GM19324 (cell line): ENCODE measurements around the gene KIAA0513.
"Not testable (repeated sequence)": the region's sequence is repeated elsewhere in the genome, so short reads cannot be mapped to it uniquely, and the experiment has no call there.

ENCODE experiments used
- ATAC-seq: cut with Tn5 transposase; IDR thresholded peaks from one replicate; pipeline ENCODE4 v1.9.1; 2021; ENCODE audit warnings: mild to moderate bottlenecking, moderate library complexity; ENCODE audit not compliant: unreplicated experiment, low FRiP score

The KIAA0513 gene

GRCh38 chr16:85103114-85104079 is 75.8 kb downstream of the KIAA0513 start:
- no peak for ATAC-seq

GRCh38 chr16:85104147-85104546 is 76.6 kb downstream of the KIAA0513 start:
- ATAC-seq: no peak

- no peak for ATAC-seq
Measured at GRCh38 chr16:85104821-85105391, 77.3 kb downstream of the KIAA0513 start.

- ATAC-seq: no peak
Measured at GRCh38 chr16:85105475-85105874, 77.9 kb downstream of the KIAA0513 start.

GRCh38 chr16:85107083-85107482 is 79.5 kb downstream of the KIAA0513 start:
- no peak for ATAC-seq

GRCh38 chr16:85107532-85107931 is 79.9 kb downstream of the KIAA0513 start:
- no peak for ATAC-seq

GRCh38 chr16:85110105-85110504 is 82.5 kb downstream of the KIAA0513 start:
- ATAC-seq: no peak

- ATAC-seq: no peak
Measured at GRCh38 chr16:85111184-85111583, 83.6 kb downstream of the KIAA0513 start.

GRCh38 chr16:85112364-85112763 is 84.8 kb downstream of the KIAA0513 start, which contains the start of gene CIBAR2:
TSS of gene CIBAR2 (minus strand) at chr16:85112472. CDS start at chr16:85112352, 120 bp downstream.
- ATAC-seq: no peak

GRCh38 chr16:85113168-85113733 is 85.7 kb downstream of the KIAA0513 start:
- ATAC-seq: no peak

GRCh38 chr16:85113913-85114312 is 86.3 kb downstream of the KIAA0513 start:
- ATAC-seq: no peak

GRCh38 chr16:85114909-85115567 is 87.4 kb downstream of the KIAA0513 start:
- no peak for ATAC-seq

- no peak for ATAC-seq
Measured at GRCh38 chr16:85117418-85117817, 89.8 kb downstream of the KIAA0513 start.

GRCh38 chr16:85120006-85120340 is 92.4 kb downstream of the KIAA0513 start:
- no peak for ATAC-seq

- ATAC-seq: not testable (repeated sequence)
Measured at GRCh38 chr16:85123441-85123840, 95.8 kb downstream of the KIAA0513 start.

GRCh38 chr16:85123891-85124635 is 96.5 kb downstream of the KIAA0513 start:
- no peak for ATAC-seq

- ATAC-seq: no peak
Measured at GRCh38 chr16:85124636-85125346, 97.2 kb downstream of the KIAA0513 start.

- ATAC-seq: no peak
Measured at GRCh38 chr16:85125570-85126393, 98.2 kb downstream of the KIAA0513 start.

- no peak for ATAC-seq
Measured at GRCh38 chr16:85126394-85126704, 98.8 kb downstream of the KIAA0513 start.
